Measurements from ENCODE around the gene THSD4.

Gene THSD4

GRCh38 chr15:71224024-71224423 lies 108.8 kb downstream of the THSD4 start:
- no peak for DNase-seq (ENCODE audit: low read depth, low spot score)

GRCh38 chr15:71225851-71226250 lies 110.6 kb downstream of the THSD4 start:
- no peak for DNase-seq (ENCODE audit: low read depth, low spot score)

GRCh38 chr15:71226536-71227455 lies 111.5 kb downstream of the THSD4 start:
- no peak for DNase-seq (ENCODE audit: low read depth, low spot score)

- DNase-seq (ENCODE audit: low read depth, low spot score) = no peak
Measured at GRCh38 chr15:71228403-71228802, 113.1 kb downstream of the THSD4 start.

GRCh38 chr15:71230303-71230702 lies 115.0 kb downstream of the THSD4 start:
- no peak for DNase-seq (ENCODE audit: low read depth, low spot score)

- no peak for DNase-seq (ENCODE audit: low read depth, low spot score)
Measured at GRCh38 chr15:71231758-71232157, 116.5 kb downstream of the THSD4 start.

- DNase-seq (ENCODE audit: low read depth, low spot score) = no peak
Measured at GRCh38 chr15:71232411-71232810, 117.1 kb downstream of the THSD4 start.

- DNase-seq (ENCODE audit: low read depth, low spot score) = no peak
Measured at GRCh38 chr15:71237456-71238188, 122.4 kb downstream of the THSD4 start.

GRCh38 chr15:71238926-71239325 lies 123.7 kb downstream of the THSD4 start:
- DNase-seq (ENCODE audit: low read depth, low spot score) = no peak

- DNase-seq (ENCODE audit: low read depth, low spot score) = no peak
Measured at GRCh38 chr15:71239592-71240364, 124.5 kb downstream of the THSD4 start.

- no peak for DNase-seq (ENCODE audit: low read depth, low spot score)
Measured at GRCh38 chr15:71242292-71242691, 127.0 kb downstream of the THSD4 start.

GRCh38 chr15:71244250-71244649 lies 129.0 kb downstream of the THSD4 start:
- no peak for DNase-seq (ENCODE audit: low read depth, low spot score)

- DNase-seq (ENCODE audit: low read depth, low spot score) = no peak
Measured at GRCh38 chr15:71245588-71245987, 130.3 kb downstream of the THSD4 start.

- DNase-seq (ENCODE audit: low read depth, low spot score) = no peak
Measured at GRCh38 chr15:71248386-71248785, 133.1 kb downstream of the THSD4 start.

- DNase-seq (ENCODE audit: low read depth, low spot score) = no peak
Measured at GRCh38 chr15:71249986-71250385, 134.7 kb downstream of the THSD4 start.

GRCh38 chr15:71250936-71251583 lies 135.8 kb downstream of the THSD4 start:
- no peak for DNase-seq (ENCODE audit: low read depth, low spot score)

GRCh38 chr15:71251584-71252043 lies 136.3 kb downstream of the THSD4 start:
- DNase-seq (ENCODE audit: low read depth, low spot score) = no peak

GRCh38 chr15:71252044-71252739 lies 136.9 kb downstream of the THSD4 start:
- DNase-seq (ENCODE audit: low read depth, low spot score) = no peak

- DNase-seq (ENCODE audit: low read depth, low spot score) = no peak
Measured at GRCh38 chr15:71252740-71253047, 137.4 kb downstream of the THSD4 start.

GRCh38 chr15:71254491-71254890 lies 139.2 kb downstream of the THSD4 start:
- DNase-seq (ENCODE audit: low read depth, low spot score) = no peak
